Measurements from ENCODE around the gene IGF2.

Gene IGF2

DNA sequence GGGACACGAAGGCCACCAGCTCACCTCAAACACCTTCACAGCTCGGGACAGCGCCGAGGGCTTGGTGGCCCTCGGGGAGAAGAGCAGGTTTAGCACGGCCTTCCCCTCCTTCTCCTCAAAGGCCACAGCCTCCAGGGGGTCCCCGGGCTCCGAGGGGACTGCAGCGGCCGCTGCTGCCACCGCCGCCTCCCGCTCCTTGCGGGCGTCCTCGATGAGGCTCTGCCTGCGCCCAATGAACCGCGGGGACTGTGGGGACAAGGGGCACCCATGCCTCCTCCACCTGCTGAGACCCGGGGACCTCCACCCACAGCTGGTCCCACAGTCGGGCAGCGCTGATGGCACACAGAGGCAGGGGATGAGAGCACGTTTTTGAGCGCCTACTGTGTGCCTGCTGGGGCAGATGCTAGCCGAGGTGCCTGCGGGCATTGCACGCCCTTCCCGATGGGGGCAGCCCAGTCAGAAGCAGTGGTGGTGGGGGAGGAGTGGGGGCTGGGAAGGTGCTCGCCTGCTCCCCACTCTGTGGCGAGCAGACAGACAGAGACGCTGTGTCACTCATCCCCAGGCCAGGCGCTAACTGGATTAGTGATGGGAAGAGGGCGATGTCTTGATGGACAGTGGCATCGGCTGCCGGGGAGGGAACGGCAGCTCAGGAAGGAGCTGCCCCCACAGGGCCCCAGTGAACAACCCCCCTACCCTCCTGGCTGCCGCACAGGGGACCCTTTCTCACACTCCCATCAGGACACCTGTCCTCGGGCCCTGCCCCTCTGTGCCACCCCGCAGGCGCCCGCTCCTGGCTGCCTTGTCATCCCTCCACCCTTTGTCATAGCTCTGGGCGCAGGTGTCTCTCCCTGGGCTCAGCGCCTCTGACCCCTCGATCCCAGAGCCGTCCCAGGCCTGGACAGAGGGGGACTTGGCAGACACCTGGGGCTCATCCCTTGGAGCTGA lies 30.7 kb upstream of the IGF2 start:
- DNase-seq (ENCODE audit: low read depth in 2 of 2): no peak

GRCh38 chr11:2169005-2169378 lies 29.8 kb upstream of the IGF2 start:
- DNase-seq (ENCODE audit: low read depth in 2 of 2): no peak

DNA sequence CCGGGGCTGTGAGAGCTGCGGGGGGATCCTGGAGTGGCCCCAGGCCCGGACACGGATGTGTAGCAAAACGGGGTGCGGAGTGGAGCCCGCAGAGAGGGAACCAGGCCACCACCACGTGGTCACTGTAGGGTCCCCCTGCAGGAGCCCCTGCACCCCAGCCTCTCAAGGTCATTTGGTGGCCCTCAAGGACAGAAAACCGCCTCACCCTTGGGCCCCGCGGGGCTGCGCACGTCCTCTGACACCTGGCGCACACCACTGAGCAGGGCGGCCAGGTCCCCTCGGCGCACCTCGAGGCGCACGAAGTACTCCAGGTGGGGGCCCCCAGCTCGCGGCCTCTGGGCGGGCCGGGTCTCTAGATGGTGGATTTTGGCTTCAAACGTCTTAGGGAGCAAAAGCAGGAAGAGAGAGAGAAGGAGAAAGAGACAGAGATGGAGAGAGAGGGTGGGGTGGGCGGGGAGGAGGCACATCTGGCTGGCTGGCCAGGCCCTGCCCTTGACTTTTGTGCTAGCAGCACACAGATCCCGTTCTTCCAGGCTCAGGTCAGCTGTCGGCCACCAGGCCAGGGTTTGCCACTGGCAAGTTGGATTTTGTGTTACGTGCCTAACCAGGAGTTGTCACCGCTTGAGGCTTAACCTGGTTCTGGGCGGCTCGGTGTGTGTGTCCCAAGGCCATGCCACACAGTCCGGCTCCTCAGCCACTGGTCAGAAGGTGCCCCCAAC lies 29.3 kb upstream of the IGF2 start:
- no peak for DNase-seq (ENCODE audit: low read depth in 2 of 2)

DNA sequence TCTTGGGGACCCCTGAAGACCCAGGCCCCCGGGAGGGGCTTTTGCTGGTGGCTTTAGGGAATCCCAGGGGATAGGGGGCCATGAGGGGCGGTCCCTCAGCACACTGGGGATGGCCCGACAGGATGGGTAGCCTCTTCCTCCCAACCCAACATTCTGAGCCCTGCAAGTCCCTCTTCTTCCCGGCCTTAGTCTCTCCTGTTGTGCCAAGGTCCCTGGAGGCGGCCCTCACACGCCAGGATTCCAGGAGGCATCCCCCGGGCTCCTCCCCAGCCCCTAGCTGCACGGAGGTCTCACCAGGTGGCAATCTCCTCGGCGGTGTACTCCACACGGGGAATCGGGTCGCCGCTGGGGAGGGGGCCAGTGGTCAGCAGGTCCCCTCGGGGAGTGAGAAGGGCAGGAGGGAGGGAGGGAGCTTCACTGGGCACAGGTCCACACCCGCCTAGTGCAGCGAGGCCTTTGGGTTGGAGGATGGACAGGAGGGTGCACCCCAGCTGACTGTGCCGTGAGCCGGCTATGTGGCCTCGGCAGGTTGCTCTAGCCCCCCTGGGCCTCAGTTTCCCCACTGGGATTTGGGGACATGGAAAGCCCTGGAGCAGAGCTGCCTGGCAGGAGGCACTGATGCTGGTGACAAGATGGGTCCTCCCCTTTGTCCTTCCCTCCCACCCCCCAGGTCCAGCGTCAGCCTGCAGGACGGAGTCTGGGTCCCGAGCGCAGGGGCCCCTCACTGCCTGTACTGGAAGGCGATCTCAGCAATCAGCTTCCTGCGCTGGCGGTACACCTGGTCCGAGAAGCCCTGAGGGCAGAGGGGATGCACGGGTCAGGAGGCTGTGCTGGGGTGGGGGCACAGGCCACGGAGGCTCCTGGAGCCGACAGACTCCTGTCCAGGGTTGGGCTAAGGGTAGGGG lies 28.2 kb upstream of the IGF2 start:
- DNase-seq (ENCODE audit: low read depth in 2 of 2): no peak

- peak in 1 of 2 donors; percentile 32 for DNase-seq (ENCODE audit: low read depth in 2 of 2)
Observed at GRCh38 chr11:2166091-2166851, 27.1 kb upstream of the IGF2 start.

GRCh38 chr11:2165571-2165970 lies 26.4 kb upstream of the IGF2 start:
- DNase-seq (ENCODE audit: low read depth in 2 of 2): no peak

GRCh38 chr11:2164861-2165555 lies 25.8 kb upstream of the IGF2 start:
- no peak for DNase-seq (ENCODE audit: low read depth in 2 of 2)

DNA sequence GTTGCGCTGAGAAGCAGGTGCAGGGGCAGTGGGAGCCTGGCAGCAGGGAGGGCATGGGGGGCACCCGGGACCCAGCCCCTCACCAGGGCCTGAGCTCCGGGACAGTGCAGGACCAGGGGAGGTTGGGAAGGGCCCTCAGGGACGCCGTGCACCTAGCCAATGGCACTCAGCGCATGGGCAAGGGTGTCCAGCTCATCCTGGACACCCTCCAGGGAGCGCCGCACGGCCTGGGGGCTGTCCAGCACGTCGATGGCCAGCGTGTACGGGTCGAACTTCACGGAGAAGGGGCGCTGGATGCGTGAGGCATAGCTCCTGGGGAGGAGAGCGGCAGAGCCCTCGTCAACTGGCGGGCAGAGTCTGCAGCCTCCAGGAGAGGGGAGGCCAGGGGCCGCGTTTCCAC lies 24.9 kb upstream of the IGF2 start:
- no peak for DNase-seq (ENCODE audit: low read depth in 2 of 2)

DNA sequence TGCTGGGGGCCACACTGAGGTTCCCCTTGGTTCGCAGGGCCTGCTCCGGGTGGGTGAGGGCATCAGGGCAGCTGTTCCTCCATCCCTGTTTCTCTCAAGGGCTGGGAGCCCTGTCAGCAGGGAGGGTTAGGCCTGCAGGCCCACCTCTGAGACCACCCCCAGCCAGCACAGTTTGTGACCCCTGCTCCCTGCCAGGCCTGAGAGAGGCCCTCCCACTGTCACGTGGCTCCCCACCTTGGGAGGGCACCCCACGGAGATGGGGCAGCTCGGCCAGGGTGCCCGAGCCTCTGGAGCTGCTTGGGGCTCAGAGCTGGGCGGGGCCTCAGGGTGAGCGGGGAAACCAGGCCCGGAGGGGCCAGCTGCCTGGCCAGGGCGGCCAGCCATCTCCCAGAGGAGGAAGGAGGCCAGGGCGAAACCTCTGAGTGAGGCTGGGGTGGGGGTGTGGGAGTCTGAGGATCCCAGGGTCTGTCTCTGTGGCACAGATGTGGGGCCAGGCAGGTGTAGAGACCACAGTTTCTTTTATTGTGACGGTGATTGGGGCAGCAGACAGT lies 24.3 kb upstream of the IGF2 start:
- no peak for DNase-seq (ENCODE audit: low read depth in 2 of 2)

GRCh38 chr11:2160736-2161259 lies 21.6 kb upstream of the IGF2 start, which contains the start of gene INS:
Gene INS, minus strand, starts transcription at chr11:2161209. Its CDS starts 238 bp downstream, at chr11:2160971.
- no peak for DNase-seq (ENCODE audit: low read depth in 2 of 2)

- no peak for DNase-seq (ENCODE audit: low read depth in 2 of 2)
Observed at GRCh38 chr11:2159536-2160413, 20.6 kb upstream of the IGF2 start.

GRCh38 chr11:2158966-2159365 lies 19.8 kb upstream of the IGF2 start:
- no peak for DNase-seq (ENCODE audit: low read depth in 2 of 2)

- DNase-seq (ENCODE audit: low read depth in 2 of 2): no peak
Observed at GRCh38 chr11:2158296-2158737, 19.1 kb upstream of the IGF2 start.

DNA sequence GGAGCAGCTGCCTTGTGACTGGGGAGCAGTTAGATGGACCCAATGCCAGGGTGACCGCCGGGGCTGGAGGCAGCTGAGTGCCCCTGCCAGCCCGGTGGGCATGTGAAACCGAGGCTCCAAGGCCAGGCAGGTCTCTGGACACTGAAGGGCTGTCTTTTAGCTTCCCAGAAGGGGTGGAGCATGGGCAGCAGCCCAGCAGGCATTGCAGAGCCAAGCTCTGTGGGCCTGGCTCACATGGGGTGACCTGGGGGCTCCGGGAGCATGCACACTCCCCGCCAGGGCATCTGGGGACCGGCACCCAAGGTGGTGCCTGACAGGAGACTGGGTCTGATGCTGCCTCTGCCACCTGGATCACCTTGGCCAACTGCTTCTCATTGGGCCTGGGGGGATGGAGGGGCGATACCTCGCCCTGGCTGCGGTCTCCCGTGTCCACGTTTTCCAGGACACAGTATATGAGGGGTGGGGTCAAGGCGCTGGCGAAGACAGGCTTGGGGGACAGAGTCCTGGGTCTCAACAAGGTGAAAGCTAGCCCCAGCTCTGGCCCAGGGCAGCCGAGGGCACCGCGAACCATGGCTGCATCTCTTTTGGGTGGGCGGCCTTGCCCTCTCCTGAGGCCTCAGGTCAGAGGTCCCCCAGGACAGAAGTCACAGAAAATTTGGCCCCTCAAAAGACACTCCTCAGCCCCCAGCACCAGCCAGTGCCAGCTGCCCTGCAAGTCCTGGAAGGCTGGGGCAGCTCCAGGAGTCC lies 18.3 kb upstream of the IGF2 start:
- no peak for DNase-seq (ENCODE audit: low read depth in 2 of 2)

GRCh38 chr11:2156416-2157182 lies 17.4 kb upstream of the IGF2 start:
- DNase-seq (ENCODE audit: low read depth in 2 of 2): peak in 1 of 2 donors; percentile 55

DNA sequence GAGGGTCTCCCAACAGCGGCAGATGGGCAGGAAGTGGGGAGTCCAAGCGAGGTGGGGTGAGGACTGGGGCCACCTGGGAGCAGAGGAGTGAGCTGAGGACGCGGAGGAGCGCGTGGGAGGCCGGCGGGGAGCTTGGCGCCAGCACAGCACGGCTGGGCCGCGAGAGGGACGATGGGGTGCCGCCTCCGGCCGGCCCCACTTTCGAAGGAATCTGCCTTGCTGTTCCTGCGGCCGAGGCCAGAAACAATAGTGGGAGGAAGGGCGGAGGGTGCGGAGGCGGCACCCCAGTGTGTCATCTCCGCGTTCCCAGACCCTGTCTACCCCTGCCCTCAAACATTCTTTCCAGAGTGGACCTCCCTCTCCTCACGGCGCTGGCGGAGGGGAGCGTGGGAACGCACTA lies 16.3 kb upstream of the IGF2 start:
- DNase-seq (ENCODE audit: low read depth in 2 of 2): no peak

DNA sequence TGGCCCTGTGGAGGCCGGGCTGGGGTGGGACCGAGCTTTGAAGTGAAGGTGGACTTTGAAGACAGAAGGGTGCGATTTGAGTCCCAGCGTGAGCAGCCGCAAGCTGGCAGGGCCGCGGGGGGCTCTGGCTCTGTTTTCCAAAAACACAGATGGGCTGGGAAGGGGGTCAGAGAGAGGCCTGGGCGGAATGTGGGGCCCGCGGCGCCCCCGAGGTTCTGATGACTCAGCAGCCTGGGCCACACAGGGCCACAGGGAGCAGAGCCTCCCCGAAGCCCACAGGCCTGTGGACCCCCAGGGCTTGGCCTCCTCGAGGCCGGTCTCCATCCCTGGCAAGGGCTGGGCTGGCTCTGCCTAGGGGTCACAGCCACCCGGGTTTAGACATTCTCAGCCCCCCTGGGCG lies 15.7 kb upstream of the IGF2 start:
- DNase-seq (ENCODE audit: low read depth in 2 of 2): no peak

All from stimulated activated CD4-positive, alpha-beta T cell treated with anti-CD3 and anti-CD28 coated beads, Interleukin-15, amount 100 ng/mL, for 48 hours (primary cell).